GM19240 (cell line): ENCODE measurements around the gene SLC7A6.
A peak's percentile ranks its signal among the peaks of the same experiment; 100 is the strongest.

ENCODE experiments used
- DNase-seq: peaks from one replicate; pipeline ENCODE4 v3.0.0; 2011; ENCODE audit warnings: low spot score; ENCODE audit not compliant: insufficient read length

SLC7A6 gene

DNA sequence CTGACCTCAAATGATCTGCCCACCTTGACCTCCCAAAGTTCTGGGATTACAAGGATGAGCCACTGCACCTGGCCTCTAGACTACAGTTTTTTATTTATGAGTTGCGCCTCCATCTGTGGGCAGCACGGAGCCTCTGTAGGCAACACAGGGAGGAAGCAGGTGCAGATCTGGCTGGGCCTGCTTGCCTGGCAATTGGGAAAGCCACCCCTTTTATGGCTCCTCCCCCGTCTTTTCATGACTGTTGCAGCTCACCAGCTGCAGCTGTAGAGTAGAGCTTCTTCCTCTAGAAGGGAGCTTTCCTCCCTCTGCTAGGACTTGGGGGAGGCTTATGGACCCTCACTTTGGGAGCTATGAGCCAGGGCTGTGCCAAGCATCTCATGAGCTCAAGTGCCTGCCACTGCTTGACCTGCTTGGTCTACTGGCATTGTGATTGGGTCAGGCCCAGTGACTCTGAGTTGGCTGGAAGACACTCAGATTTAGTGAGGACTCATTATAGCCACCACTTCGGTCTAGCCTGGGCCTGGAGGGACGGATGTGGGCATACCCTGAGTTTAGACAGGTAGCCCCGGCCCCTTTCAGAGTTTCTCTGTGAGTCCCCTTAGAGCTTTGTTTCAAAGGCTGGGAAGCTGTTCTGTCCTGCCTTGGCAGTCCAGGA lies 6.9 kb upstream of the SLC7A6 start:
- DNase-seq, result peak; percentile 72

DNA sequence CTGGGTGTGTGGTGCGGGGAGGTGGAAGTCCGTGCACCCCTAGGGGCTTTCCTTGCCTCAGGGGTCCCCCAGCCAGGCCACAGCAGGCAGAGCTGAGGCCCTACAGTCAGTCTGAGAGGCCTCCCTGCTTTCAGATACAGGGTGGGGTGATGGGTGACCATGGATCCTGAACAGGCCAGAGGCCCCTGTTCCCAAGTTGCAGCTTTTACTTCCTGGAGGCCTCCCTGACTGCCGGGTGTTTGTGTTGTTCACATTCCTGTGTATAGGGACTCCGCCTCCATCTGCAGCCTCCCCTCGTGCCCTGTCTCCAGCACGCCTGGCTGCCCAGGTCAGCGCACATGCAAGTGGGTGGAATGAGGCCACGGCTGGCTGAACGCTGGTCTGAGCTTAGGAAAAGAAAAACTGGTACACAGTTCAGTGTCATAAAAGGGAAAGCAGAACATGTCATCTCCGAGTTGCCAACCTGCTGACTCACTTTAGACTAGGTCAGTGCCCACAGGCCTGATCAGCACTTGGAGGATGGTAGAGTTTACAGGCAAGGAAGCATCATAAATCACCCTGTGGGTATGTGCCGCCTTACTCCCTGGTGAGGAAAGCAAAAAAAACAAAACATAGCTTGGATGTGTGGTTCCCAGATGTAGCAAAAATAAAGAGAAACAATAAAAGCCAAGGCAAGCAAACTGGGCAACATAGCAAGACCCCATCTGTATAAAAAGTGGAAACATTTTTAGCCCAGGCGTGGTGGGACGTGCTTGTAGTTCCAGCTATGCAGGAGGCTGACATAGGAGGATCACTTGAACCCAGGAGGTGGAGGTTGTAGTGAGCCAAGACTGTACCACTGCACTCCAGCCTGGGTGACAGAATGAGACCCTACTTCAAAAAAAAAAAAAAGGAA lies 6.2 kb upstream of the SLC7A6 start:
- no peak for DNase-seq

GRCh38 chr16:68259007-68259825 lies 5.1 kb upstream of the SLC7A6 start:
- no peak for DNase-seq

- DNase-seq, result no peak
Observed at GRCh38 chr16:68263559-68264127, 683 bp upstream of the SLC7A6 start.

DNA sequence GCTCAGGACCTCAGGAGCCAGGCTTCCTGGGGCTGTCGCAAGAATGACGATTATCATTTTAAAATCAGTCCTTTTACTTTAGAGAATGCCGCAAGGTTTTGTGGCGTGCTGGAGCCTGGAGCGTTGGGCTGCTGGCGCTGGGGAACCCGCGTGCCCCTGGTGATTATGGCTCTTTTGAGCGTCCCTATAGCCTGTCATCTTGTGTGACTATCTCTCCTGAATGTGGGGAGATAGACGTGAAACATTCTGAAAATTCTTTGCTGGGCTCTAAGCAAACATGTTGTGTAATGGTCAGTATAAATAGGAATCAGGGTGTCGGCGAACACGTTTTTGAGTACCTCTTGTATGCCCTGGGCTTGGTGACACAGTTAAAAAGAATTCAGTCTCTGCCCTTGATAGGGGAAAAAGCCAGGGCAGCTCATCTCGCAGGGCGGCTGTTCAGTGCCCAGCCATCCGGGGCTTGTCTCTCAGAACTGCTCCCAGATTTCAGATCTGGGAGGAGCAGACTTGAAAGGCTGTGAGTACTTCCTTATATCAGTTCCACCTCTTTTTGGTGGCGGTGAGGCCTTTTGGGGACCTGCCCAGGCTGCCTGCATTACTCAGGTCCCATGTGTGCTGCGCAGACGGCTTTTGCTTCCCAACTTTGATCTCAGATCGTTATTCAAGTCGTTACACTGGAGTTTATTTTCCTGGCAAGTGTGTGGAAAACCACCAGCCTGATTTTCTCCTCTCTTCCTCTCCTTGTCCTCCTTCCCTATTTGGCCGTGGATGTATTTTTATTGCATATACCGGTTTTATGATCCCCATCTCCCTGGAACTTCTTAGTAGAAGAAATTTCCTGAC lies 973 bp downstream of the SLC7A6 start:
- no peak for DNase-seq

GRCh38 chr16:68267612-68268405 lies 3.5 kb downstream of the SLC7A6 start:
- no peak for DNase-seq

DNA sequence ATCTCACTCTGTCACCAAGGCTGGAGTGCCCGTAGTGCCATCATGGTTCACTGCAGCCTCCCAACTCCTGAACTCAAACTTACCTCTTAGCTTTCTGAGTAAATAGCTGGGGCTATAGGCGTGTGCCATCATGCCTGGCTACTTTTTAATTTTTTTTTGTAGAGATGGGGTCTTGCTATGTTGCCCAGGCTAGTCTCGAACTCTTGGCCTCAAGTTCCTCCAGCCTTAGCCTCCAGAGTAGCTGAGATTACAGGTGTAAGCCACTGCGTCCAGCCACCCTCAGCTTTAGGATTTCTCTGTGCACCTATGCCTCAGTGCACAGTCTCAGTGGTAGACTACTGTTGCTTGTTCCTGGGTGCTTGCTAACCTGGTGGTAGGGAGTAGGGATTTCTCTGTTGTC lies 5.5 kb downstream of the SLC7A6 start:
- DNase-seq, result no peak

- no peak for DNase-seq
Observed at GRCh38 chr16:68270353-68270752, 6.0 kb downstream of the SLC7A6 start.

DNA sequence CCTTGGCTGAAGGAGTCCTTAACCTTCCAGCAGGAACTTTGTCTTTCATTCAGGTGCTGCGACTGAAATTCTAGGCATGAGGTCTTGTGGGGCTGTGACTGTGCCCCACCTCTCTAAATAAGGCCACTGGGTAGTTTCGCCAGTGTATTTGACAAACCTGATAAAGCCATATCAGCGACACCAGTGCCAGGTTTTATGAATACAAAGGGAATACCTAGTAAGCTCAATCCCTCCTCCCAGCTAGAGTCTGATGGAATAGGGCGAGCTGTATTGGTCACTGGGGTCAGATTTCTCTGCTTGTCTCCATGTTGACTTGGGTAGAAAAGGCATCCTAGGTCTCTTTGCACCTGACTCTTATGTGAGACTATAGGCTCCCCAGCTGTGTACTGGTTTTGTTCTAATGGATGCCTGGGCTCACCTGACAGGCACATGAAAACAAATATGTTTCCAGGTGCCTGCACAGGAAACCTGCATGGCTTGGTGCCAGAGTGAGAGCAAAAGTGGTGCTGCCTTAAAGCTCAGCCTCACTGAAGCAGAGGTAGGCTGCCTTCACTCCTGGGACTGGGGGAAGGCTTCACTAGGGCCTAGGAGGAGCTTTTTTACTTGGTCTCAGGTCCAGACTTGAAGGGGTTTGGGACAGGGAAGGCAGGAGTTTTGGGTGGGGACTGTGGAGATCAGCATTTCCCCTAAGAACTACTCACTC lies 8.3 kb downstream of the SLC7A6 start:
- DNase-seq, result no peak

- no peak for DNase-seq
Observed at GRCh38 chr16:68273459-68273858, 9.1 kb downstream of the SLC7A6 start.

- no peak for DNase-seq
Observed at GRCh38 chr16:68273896-68274295, 9.6 kb downstream of the SLC7A6 start.

DNA sequence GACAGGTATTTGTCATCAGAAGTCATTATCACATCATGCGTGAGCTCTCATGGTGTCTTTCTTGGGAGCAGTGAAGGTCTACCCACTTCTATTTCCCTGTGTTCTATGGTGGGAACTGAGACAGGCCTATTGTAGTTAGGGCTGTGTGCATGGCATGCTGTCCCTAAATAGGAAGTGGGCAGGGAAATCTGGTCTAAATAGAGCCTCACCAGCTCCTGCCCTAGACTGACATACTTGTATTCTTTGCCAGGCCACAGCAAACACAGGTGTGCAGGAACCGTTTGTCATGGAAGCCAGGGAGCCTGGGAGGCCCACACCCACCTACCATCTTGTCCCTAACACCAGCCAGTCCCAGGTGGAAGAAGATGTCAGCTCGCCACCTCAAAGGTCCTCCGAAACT lies 10.1 kb downstream of the SLC7A6 start:
- no peak for DNase-seq

GRCh38 chr16:68275611-68276191 lies 11.4 kb downstream of the SLC7A6 start:
- peak; percentile 61 for DNase-seq

DNA sequence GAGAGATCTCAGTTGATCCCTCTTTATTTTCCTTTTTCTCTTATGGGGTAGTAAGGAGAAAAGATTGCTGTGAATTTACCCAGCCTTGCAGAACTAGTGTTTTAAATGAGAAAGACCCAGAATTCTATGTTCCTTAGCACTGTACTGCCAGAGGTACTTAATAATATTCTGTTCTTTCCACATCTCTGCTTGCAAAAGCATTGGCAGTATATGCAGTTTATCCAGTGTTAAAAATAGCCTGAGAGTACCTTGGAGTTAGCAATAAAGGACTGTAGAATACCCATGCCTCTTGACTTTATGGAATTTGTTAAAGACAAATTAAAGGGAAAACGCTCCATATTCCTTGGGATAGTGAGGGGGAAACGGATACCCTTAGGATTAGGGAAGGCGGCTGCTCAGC lies 11.9 kb downstream of the SLC7A6 start:
- no peak for DNase-seq

DNA sequence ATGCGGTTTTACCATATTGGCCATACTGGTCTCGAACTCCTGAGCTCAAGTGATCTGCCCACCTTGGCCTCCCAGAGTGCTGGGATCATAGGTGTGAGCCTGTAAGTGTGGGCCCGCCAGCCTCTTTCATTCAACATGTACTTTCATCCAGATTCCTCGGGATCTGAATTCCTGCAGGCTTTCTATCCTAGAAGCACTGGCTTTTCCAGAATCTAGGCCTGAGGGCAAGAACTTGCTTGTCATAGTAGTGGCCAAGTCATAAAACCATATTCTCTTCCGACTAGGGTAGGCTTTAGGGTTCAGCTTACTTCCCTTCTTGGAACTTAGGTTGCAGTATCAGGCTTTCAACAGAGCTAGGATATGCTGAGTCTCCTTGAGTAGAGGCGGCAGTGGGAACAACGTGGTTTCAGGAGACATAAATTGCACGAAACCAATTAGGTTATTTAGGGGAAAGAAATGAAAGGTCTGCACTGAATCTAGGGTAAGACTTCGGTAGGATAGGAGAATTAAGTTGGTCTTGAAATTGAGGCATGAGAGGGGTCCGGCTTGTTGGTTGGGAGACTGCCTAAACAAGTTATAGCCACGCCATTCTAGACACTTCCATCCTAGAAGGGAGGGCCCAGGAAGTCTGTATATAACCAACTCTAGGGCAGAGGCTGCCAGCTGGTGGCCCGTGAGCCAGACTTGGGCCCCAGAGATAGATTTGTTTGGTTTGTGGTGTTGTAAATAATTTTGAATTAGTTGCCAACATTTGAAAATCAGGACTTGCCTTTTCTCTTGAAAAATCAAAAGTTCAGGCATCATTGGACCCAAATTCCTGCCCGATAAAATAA lies 15.6 kb downstream of the SLC7A6 start:
- DNase-seq, result no peak

DNA sequence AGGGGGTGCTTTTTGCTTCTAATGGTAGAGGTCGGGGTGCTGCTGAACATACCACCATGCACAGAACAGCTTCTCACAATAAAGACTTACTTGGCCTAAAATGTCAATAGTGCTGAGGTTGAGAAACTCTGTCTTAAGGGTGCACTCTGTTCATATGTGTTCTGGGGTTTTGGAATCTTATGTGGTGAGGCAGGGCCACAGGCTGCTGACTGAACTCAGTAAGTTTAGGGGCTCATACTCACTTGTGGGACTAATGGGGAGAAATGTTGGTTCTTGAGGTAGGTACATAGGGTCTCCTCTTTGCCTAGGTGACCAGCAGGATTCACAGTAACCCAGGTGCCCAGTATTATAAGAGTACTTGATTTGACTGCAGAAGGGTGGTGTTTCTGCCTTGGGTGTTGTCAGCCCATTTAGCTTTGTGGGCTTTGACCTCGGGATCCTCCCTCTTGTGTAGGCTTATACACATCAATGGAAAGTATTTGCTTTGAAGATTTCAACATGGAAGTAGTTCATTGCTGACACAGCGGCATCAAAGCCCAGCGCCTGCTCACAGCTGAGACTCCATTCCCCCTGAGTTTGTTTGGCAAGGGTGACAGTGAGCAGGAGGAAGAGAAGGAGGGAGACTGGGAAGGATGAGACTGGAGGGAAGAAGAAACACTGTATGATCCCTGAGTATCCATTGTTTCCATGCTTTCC lies 17.2 kb downstream of the SLC7A6 start:
- no peak for DNase-seq

DNA sequence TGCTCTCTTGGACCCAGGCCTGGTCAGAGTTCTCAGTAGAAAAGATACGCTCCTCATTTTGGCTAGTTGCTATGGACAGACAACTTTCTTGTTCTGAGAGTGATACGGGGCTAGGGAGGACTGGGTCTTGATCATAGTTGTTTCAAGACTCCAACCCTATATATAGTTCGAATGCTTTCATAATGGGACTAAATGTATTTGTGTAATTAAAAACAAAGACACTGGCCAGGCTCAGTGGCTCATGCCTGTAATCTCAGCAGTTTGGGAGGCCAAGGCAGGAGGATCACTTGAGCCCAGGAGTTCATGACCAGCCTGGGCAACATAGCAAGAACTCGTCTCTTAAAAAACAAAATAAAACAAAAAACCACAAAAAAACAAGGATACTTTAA lies 17.7 kb downstream of the SLC7A6 start:
- no peak for DNase-seq
